Central memory CD8-positive, alpha-beta T cell (primary cell): Measurements from ENCODE around the gene PAK5.

Experiments used
- ATAC-seq: fragments of 150-1000 bp; cut with Tn5 transposase; replicated peaks from 2 replicates; pipeline ENCODE4 v1.10.0; 2022; ENCODE audit warnings: mild to moderate bottlenecking, moderate FRiP score, moderate number of reproducible peaks; ENCODE audit not compliant: poor library complexity, severe bottlenecking; ENCODE audit errors: extremely low read depth
- DNase-seq, 2 donors: peaks; one replicate each; pipeline ENCODE4 v3.0.0; 2021; ENCODE audit warnings: low spot score in 2 of 2
- H3K27ac Mint-ChIP-seq: one replicate; pipeline ENCODE4 v1.8.0; 2022; ENCODE audit warnings: low read depth, mild to moderate bottlenecking, moderate library complexity, mixed read lengths
- H3K27me3 Mint-ChIP-seq: one replicate; pipeline ENCODE4 v1.8.0; 2022; ENCODE audit warnings: mixed read lengths
- H3K36me3 Mint-ChIP-seq: one replicate; pipeline ENCODE4 v1.8.0; 2022; ENCODE audit warnings: mild to moderate bottlenecking, moderate library complexity, mixed read lengths; ENCODE audit not compliant: insufficient read depth
- H3K4me1 Mint-ChIP-seq: one replicate; pipeline ENCODE4 v1.8.0; 2022; ENCODE audit warnings: mixed read lengths
- H3K4me3 Mint-ChIP-seq: one replicate; pipeline ENCODE4 v1.8.0; 2022; ENCODE audit warnings: mild to moderate bottlenecking, moderate library complexity, mixed read lengths
- H3K9me3 Mint-ChIP-seq: one replicate; pipeline ENCODE4 v1.8.0; 2022; ENCODE audit warnings: mixed read lengths

PAK5 gene

DNA sequence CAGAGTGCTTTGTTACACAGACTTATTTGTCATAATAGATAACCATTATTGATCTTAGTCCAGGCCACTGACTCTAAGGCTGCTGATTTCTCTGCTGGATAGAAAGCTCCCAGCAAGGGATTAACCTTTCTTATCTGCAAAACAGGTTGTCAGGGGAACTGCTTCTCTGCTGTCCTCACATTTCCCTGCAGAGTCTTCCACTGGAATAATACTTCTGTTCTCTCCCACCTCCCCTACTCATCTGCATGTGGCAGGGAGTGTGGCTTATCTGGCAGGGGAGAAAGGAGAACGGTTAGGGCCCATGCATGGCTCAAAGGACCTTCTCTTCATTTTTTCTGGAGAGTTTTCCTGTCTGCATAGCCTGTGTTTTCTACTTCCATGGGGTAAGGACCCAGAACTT, 238.3 kb downstream of the PAK5 start:
- no peaks in the 10 kb centered on the region for H3K27me3 Mint-ChIP-seq
- H3K36me3 Mint-ChIP-seq, result no peaks in the 10 kb centered on the region
- H3K9me3 Mint-ChIP-seq, result no peaks in the 10 kb centered on the region
- ATAC-seq (no peak), DNase-seq (no peak)
- H3K27ac Mint-ChIP-seq, result no peak overlapping the region
- H3K4me1 Mint-ChIP-seq, result no peaks in the 10 kb centered on the region
- no peak overlapping the region for H3K4me3 Mint-ChIP-seq

DNA sequence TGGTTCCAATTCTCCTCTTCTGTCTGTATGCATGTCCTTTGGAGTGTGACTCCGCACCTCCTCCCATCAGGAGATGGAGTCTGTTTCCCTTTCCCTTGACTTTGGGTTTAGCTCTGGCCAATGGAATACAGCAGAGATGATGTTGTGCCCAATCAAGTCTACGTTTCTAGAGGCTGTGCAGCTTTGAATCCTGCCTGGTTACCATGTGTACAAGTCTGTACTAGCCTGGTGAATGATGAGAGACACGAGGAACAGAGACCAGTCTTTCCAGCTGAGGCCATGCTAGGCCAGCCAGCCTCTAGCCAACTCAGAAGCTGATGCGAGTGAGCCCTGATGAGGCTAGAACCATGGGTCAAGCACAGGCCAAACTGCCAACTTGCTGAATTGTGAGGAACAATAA, 241.3 kb downstream of the PAK5 start:
- ATAC-seq, result no peak
- H3K36me3 Mint-ChIP-seq, result no peaks in the 10 kb centered on the region
- no peak overlapping the region for H3K27ac Mint-ChIP-seq
- H3K27me3 Mint-ChIP-seq, result no peaks in the 10 kb centered on the region
- H3K4me3 Mint-ChIP-seq, result no peak overlapping the region
- no peak for DNase-seq
- H3K4me1 Mint-ChIP-seq, result no peaks in the 10 kb centered on the region
- no peaks in the 10 kb centered on the region for H3K9me3 Mint-ChIP-seq

DNA sequence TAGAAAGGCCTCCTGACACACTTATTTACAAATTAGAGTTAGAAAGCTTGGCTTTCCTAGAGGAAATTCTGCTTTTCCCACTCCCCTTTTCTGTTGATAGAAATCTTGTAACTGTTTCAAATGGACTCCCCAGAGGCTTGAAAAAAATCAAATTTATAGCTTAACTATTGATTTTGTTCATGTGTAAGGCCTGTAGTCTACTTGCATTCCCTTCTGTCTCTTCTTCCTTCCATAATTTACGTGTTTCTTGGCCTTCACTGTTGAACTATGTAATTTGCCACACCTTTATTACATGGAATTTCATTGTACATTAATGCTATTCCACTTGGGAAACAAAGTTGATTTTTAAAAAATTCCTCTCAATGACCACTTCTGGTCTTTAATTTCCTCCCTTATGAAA, 243.1 kb downstream of the PAK5 start:
- no peaks in the 10 kb centered on the region for H3K9me3 Mint-ChIP-seq
- no peak overlapping the region for H3K4me3 Mint-ChIP-seq
- H3K27ac Mint-ChIP-seq, result no peak overlapping the region
- H3K4me1 Mint-ChIP-seq, result no peaks in the 10 kb centered on the region
- no peak for DNase-seq
- H3K36me3 Mint-ChIP-seq, result no peaks in the 10 kb centered on the region
- no peak for ATAC-seq
- H3K27me3 Mint-ChIP-seq, result no peaks in the 10 kb centered on the region

DNA sequence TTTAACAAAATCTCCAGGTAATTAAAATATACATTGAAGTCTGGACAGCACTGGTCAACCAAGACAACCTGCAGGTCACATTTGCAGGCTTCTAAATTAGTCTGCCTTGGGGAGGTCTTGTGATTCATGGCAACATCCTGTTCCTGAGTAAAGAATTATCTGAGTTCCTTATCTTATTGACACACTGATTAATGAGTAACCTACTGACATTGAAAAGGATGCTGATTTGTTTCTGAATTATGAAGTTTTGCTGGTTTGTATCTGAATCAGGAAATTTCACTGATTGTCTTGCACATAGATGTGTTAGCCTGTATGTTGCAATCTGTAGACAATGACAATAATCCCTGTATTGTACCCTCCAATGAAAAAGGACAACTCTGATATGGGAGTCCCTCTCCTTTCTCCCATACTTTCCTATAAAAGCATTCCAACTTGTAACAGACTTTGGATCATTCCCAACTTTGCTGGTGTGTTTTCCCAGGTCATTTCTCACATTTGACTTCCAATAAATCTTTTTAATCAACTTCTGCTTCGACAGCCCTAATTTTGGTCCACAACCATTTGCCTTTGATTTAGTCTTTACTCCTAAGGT, 244.5 kb downstream of the PAK5 start:
- no peaks in the 10 kb centered on the region for H3K9me3 Mint-ChIP-seq
- ATAC-seq, result no peak
- no peak for DNase-seq
- no peaks in the 10 kb centered on the region for H3K27me3 Mint-ChIP-seq
- no peak overlapping the region for H3K27ac Mint-ChIP-seq
- no peaks in the 10 kb centered on the region for H3K36me3 Mint-ChIP-seq
- no peak overlapping the region for H3K4me3 Mint-ChIP-seq
- no peaks in the 10 kb centered on the region for H3K4me1 Mint-ChIP-seq

DNA sequence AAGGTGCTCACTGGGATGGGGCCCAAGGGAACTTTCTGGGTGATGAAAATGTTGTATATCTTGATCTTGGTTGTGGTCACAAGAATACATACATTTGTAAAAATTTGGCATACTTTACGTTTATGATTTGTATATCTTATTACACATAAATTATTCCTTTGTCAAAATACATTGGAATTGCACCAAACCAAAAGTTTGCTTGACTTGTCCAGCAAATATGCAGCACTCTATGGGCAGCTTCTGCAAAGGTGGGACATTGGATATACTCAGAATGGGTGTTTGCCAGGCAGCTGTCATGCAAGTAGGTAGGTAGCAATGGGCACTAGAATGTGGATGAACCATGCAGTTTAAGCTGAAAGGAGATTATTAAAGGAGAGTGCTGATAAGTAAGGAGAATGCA, 246.5 kb downstream of the PAK5 start:
- no peak overlapping the region for H3K27ac Mint-ChIP-seq
- no peak overlapping the region for H3K4me3 Mint-ChIP-seq
- DNase-seq (no peak), ATAC-seq (no peak)
- no peaks in the 10 kb centered on the region for H3K9me3 Mint-ChIP-seq
- peaks cover 6% of the 10 kb centered on the region for H3K27me3 Mint-ChIP-seq
- H3K36me3 Mint-ChIP-seq, result no peaks in the 10 kb centered on the region
- no peaks in the 10 kb centered on the region for H3K4me1 Mint-ChIP-seq

DNA sequence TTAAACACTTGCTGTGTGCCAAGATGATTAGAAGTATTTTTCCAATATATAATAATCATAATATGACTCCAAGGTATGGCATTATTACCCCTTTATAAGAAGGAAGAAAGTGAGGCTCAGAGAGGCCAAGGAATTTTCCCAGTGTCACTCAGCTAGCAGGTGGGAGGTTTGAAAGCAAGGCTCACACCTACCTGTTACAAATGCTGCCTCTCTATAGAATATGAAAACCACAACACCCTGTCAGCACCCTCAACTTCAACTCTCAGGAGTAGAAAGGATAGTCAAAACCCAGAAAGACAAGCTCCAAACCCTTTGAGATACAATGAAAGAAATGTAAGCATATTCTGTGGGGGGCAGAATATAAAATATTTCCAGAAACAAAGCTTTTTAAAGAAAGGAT, 247.8 kb downstream of the PAK5 start:
- Mint-ChIP-seq H3K4me1 (no peaks in the 10 kb centered on the region), H3K27me3 (peaks cover 6% of the 10 kb centered on the region), H3K9me3 (no peaks in the 10 kb centered on the region), H3K4me3 (no peak overlapping the region), H3K36me3 (no peaks in the 10 kb centered on the region), H3K27ac (no peak overlapping the region)
- ATAC-seq (no peak), DNase-seq (no peak)

DNA sequence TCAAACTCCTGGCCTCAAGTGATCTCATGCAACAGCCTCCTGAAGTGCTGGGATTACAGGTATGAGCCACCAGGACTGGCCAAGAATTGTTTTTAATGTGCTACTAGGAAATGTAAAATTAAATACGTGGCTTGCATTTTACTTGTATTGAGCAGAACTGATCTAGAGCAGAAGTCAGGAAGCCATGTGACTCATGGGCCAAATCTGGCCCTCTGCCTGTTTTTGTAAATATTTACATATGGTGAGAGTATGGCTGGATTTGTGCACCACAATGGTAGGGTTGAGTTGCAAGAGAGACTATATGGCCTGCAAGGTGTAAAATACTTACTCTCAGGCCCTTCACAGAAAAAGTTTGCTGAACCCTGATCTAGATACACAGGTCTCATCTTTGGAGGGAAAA, 248.7 kb downstream of the PAK5 start:
- H3K4me3 Mint-ChIP-seq, result no peak overlapping the region
- H3K9me3 Mint-ChIP-seq, result no peaks in the 10 kb centered on the region
- no peak overlapping the region for H3K27ac Mint-ChIP-seq
- H3K4me1 Mint-ChIP-seq, result no peaks in the 10 kb centered on the region
- ATAC-seq, result no peak
- peaks cover 6% of the 10 kb centered on the region for H3K27me3 Mint-ChIP-seq
- H3K36me3 Mint-ChIP-seq, result no peaks in the 10 kb centered on the region
- DNase-seq, result no peak

DNA sequence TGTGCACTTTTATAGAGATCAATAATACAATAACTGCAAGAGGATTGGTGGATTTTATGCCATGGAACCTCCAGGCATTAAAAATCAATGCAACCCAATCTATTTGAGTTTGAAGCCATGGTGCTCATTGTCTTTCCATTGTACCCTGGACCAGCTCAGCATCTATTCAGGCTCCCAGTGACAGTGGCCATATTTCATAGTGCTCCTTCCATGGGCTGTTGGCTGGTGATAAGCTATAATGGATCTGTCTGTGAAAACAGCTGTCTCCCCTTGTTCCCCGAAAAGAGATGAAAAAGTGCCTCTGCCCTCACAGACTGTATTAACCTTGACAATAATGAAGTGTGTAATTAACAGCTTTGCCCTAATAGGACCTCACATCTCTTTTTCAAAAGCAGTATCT, 250.2 kb downstream of the PAK5 start:
- H3K4me3 Mint-ChIP-seq, result no peak overlapping the region
- no peaks in the 10 kb centered on the region for H3K9me3 Mint-ChIP-seq
- H3K27ac Mint-ChIP-seq, result no peak overlapping the region
- ATAC-seq, result no peak
- DNase-seq, result no peak
- H3K4me1 Mint-ChIP-seq, result no peaks in the 10 kb centered on the region
- H3K27me3 Mint-ChIP-seq, result peaks cover 6% of the 10 kb centered on the region
- no peaks in the 10 kb centered on the region for H3K36me3 Mint-ChIP-seq

DNA sequence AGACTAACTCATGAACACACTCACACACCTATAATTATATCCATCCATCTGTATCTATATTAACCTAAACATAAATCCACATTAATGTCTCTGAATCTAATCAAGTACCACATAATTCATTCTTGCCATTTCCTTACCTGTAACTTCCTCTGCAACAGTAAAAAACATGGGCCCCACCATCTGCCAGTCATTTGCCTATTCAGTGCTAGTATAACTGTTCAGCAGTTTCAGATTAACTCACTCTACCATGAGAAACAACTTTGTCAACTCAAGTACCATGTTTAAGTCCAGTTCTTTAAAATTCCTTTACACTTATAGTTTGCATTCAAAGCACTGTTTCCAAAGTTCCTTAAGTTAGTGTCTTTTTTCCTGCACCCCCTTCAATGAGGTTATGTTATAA, 255.7 kb downstream of the PAK5 start:
- Mint-ChIP-seq H3K9me3 (peaks cover 5% of the 10 kb centered on the region), H3K36me3 (no peaks in the 10 kb centered on the region), H3K27me3 (no peaks in the 10 kb centered on the region), H3K27ac (no peak overlapping the region), H3K4me1 (no peaks in the 10 kb centered on the region), H3K4me3 (no peak overlapping the region)
- DNase-seq (no peak), ATAC-seq (no peak)

DNA sequence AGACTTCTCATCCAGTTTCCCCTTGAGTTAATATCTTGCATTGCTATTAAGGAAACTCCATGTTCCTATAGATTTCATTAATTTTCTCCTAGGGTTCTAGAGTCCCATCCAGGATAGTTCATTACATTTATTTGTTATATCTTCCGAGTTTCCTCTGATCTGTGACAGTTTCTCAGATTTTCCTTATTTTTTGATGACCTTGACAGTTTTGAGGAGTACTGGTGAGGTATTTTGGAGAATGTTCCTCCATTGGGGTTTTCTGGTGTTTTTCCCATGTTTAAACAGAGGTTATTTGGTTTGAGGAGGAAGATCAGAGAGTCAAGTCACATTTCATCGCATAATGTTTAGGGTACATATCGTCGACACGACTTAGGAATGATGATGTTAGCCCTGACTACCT, 256.7 kb downstream of the PAK5 start:
- DNase-seq (no peak), ATAC-seq (no peak)
- Mint-ChIP-seq H3K4me3 (no peak overlapping the region), H3K27me3 (no peaks in the 10 kb centered on the region), H3K36me3 (no peaks in the 10 kb centered on the region), H3K4me1 (no peaks in the 10 kb centered on the region), H3K27ac (no peak overlapping the region), H3K9me3 (peaks cover 5% of the 10 kb centered on the region)

DNA sequence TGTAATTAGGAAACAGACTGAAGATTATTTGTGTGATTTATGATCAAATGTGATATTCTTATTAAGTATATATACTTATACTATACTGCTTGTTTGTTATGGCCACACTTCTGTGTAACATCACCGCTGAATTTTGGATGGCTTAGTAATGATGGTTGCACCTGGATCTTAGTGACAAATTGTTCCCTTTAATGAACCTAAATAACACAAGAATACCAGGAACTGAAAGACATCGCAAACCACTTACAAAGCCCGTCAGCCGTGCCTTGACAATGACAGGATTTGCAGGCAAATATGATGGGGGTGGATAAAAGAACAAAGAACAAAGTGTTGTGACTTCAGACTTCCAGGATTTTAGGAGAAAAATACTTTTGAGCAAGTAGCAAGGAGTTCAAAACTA, 257.4 kb downstream of the PAK5 start:
- H3K4me1 Mint-ChIP-seq, result no peaks in the 10 kb centered on the region
- H3K36me3 Mint-ChIP-seq, result no peaks in the 10 kb centered on the region
- no peak overlapping the region for H3K4me3 Mint-ChIP-seq
- ATAC-seq, result no peak
- H3K27me3 Mint-ChIP-seq, result no peaks in the 10 kb centered on the region
- peaks cover 5% of the 10 kb centered on the region for H3K9me3 Mint-ChIP-seq
- no peak overlapping the region for H3K27ac Mint-ChIP-seq
- DNase-seq, result no peak

DNA sequence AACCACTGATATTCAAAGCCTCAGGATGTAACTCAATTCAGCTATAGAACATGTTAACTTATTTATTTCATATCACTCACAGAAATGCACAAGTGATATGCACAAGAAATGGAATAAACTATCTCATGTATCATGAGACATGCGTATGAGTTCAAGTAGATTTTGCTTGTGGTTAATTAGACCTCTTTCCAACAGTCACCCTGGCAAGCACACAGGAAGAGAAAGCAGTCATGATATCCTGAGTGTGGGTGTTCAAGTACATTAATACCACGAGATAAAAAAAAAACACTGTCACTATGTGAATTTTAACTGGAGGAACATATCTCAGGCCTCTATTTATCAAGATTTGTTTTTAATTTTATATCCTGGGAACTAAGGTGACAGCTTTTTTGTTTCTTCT, 260.3 kb downstream of the PAK5 start:
- no peak for DNase-seq
- Mint-ChIP-seq H3K4me1 (no peaks in the 10 kb centered on the region), H3K27ac (no peak overlapping the region), H3K9me3 (peaks cover 5% of the 10 kb centered on the region), H3K27me3 (no peaks in the 10 kb centered on the region), H3K36me3 (no peaks in the 10 kb centered on the region), H3K4me3 (no peak overlapping the region)
- ATAC-seq, result no peak

DNA sequence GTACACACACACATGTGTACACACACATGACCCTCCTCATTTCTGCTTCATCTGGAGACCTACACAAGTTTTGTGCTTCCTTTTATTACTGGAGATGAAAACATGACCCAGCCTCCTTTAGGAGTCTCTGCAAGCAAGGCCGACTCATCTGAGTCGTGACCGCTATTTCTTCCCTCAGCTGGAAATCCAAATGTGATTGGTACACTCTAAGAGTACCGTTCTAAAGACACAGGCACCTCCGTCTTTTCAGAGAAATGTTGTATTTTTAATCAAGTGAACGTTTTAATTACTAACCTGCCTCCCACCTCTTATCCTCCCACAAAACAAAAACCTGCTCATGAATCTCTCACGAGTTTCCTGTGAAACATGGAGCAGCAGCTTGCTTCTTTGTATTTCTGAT, 261.5 kb downstream of the PAK5 start:
- DNase-seq, result no peak
- no peaks in the 10 kb centered on the region for H3K27me3 Mint-ChIP-seq
- no peaks in the 10 kb centered on the region for H3K36me3 Mint-ChIP-seq
- no peak for ATAC-seq
- H3K27ac Mint-ChIP-seq, result no peak overlapping the region
- no peak overlapping the region for H3K4me3 Mint-ChIP-seq
- no peaks in the 10 kb centered on the region for H3K4me1 Mint-ChIP-seq
- H3K9me3 Mint-ChIP-seq, result peaks cover 10% of the 10 kb centered on the region

DNA sequence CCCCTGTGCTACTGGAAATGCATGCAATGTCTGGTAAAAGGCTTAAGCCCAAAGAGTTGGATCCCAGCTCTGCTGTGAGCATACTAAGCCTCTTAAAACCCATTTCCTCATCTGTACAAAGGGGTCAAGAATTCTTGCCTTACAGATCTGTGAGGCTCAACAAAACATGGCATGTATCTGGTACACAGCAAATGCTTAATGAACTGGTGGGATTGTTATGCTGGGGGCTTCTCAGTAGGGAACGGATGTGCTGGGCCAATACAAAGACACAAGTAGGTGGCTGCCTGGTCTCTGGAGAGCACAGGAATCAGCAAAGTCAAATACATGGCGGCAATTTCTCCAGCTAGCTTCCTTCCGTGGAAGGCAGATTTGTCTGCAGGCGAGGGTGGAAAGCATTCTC, 262.2 kb downstream of the PAK5 start:
- no peak overlapping the region for H3K4me3 Mint-ChIP-seq
- no peaks in the 10 kb centered on the region for H3K27me3 Mint-ChIP-seq
- DNase-seq (no peak), ATAC-seq (no peak)
- H3K4me1 Mint-ChIP-seq, result no peaks in the 10 kb centered on the region
- H3K9me3 Mint-ChIP-seq, result peaks cover 10% of the 10 kb centered on the region
- no peaks in the 10 kb centered on the region for H3K36me3 Mint-ChIP-seq
- H3K27ac Mint-ChIP-seq, result no peak overlapping the region
